CD14-positive monocyte (primary cell): ENCODE measurements around the gene ITPR1. TPM values are rescaled to one million over a fixed set of nuclear protein-coding genes. Genes with fewer than 3 reads are reported as not detected.

ENCODE experiments used
- DNase-seq, 3 donors: peaks; one replicate each; pipeline ENCODE4 v3.0.0-alpha.2; 2011 to 2022
- H2AFZ ChIP-seq: 2 replicates; pipeline ENCODE4 v1.6.0; 2012; ENCODE audit warnings: mild to moderate bottlenecking, low read depth, low read length, inconsistent platforms; ENCODE audit not compliant: insufficient read depth, poor library complexity, severe bottlenecking
- H3K27ac ChIP-seq, 2 donors: 1 replicate in 1 of 2; 2 replicates in 1 of 2; pipeline ENCODE4 v1.5.1; 2012 to 2013; ENCODE audit warnings: low read length in 2 of 2, control low read depth in 1 of 2, inconsistent platforms in 1 of 2, low read depth in 1 of 2, mild to moderate bottlenecking in 1 of 2
- H3K27me3 ChIP-seq, 2 donors: one replicate each; pipeline versions ENCODE4 v1.6.0 to v1.6.1; 2011 to 2013; ENCODE audit warnings: low read length in 2 of 2; ENCODE audit not compliant: control insufficient read depth in 2 of 2, insufficient read depth in 2 of 2
- H3K36me3 ChIP-seq, 2 donors: replicated peaks in 1 of 2; 1 replicate in 1 of 2; 2 replicates in 1 of 2; pipeline versions ENCODE4 v1.5.1 to v1.6.1; 2012 to 2013; ENCODE audit warnings: low read length in 2 of 2, control low read depth in 1 of 2, inconsistent platforms in 1 of 2, mild to moderate bottlenecking in 1 of 2; ENCODE audit not compliant: insufficient read depth in 2 of 2, control insufficient read depth in 1 of 2
- H3K4me1 ChIP-seq, 2 donors: 1 replicate in 1 of 2; 2 replicates in 1 of 2; pipeline versions ENCODE4 v1.5.1 to v1.6.1; 2012 to 2013; ENCODE audit warnings: low read length in 2 of 2, control low read depth in 1 of 2, inconsistent platforms in 1 of 2, mild to moderate bottlenecking in 1 of 2, moderate library complexity in 1 of 2; ENCODE audit not compliant: insufficient read depth in 2 of 2, control insufficient read depth in 1 of 2
- H3K4me2 ChIP-seq: replicated peaks from 2 replicates; pipeline ENCODE3; 2012; ENCODE audit warnings: low read length, moderate library complexity, mild to moderate bottlenecking; ENCODE audit not compliant: poor library complexity, severe bottlenecking; ENCODE audit errors: extremely low read depth
- H3K4me3 ChIP-seq, 3 experiments: fragments of 200-600 bp in 1 of 3; sonication (generic) in 1 of 3; replicated peaks in 1 of 3; 1 replicate in 2 of 3; 2 replicates in 1 of 3; pipeline ENCODE4 v1.5.1; 2011 to 2013; ENCODE audit warnings: low read length in 3 of 3, mild to moderate bottlenecking in 3 of 3, control low read depth in 2 of 3, low read depth in 2 of 3, inconsistent platforms in 1 of 3, moderate library complexity in 1 of 3
- H3K79me2 ChIP-seq: 2 replicates; pipeline ENCODE4 v1.6.0; 2012; ENCODE audit warnings: mild to moderate bottlenecking, control low read depth, inconsistent platforms, low read length, moderate library complexity; ENCODE audit not compliant: insufficient read depth
- H3K9ac ChIP-seq: 2 replicates; pipeline ENCODE4 v1.6.0; 2017; ENCODE audit warnings: low read length, mild to moderate bottlenecking; ENCODE audit not compliant: insufficient read depth, poor library complexity, severe bottlenecking
- H3K9me3 ChIP-seq, 2 donors: replicated peaks in 1 of 2; 1 replicate in 1 of 2; 2 replicates in 1 of 2; pipeline versions ENCODE4 v1.5.1 to v1.6.1; 2012 to 2013; ENCODE audit warnings: low read length in 2 of 2, control low read depth in 1 of 2; ENCODE audit not compliant: control insufficient read depth in 1 of 2, insufficient read depth in 1 of 2
- H4K20me1 ChIP-seq: 2 replicates; pipeline ENCODE4 v1.6.0; 2012; ENCODE audit warnings: mild to moderate bottlenecking, low read length, control low read depth, moderate library complexity; ENCODE audit not compliant: insufficient read depth
- H3K27ac Mint-ChIP-seq, 7 donors: one replicate each; pipeline ENCODE4 v1.8.0; 2020; ENCODE audit warnings: mild to moderate bottlenecking in 7 of 7, mixed read lengths in 7 of 7, moderate library complexity in 6 of 7, inconsistent platforms in 2 of 7
- H3K27me3 Mint-ChIP-seq, 3 donors: one replicate each; pipeline ENCODE4 v1.8.0; 2021 to 2022; ENCODE audit warnings: low read depth in 3 of 3, mild to moderate bottlenecking in 3 of 3, mixed read lengths in 3 of 3, moderate library complexity in 3 of 3, inconsistent platforms in 1 of 3
- H3K36me3 Mint-ChIP-seq, 2 donors: one replicate each; pipeline ENCODE4 v1.8.0; 2020; ENCODE audit warnings: mixed read lengths in 2 of 2, inconsistent platforms in 1 of 2, mild to moderate bottlenecking in 1 of 2
- H3K4me1 Mint-ChIP-seq: one replicate; pipeline ENCODE4 v1.8.0; 2020; ENCODE audit warnings: mild to moderate bottlenecking, mixed read lengths
- H3K4me3 Mint-ChIP-seq, 2 donors: one replicate each; pipeline ENCODE4 v1.8.0; 2020; ENCODE audit warnings: mild to moderate bottlenecking in 2 of 2, mixed read lengths in 2 of 2, moderate library complexity in 1 of 2
- H3K9me3 Mint-ChIP-seq, 7 donors: one replicate each; pipeline ENCODE4 v1.8.0; 2020 to 2022; ENCODE audit warnings: mixed read lengths in 7 of 7, mild to moderate bottlenecking in 6 of 7, moderate library complexity in 6 of 7, inconsistent platforms in 2 of 7
- CTCF ChIP-seq: fragments of 200-600 bp; IDR thresholded peaks from one replicate; pipeline ENCODE4 v1.8.0; 2022; ENCODE audit warnings: antibody characterized with exemption, mild to moderate bottlenecking
- WGBS: methylation state at CpG from one replicate; pipeline ENCODE4 v1.1.5; 2013; ENCODE audit warnings: missing lambda C conversion rate; ENCODE audit not compliant: insufficient coverage; 5-methylcytosine and 5-hydroxymethylcytosine counted together
- intact Hi-C, 2 donors: fragments of 100-400 bp; cut with micrococcal nuclease; formaldehyde crosslinking; loops; one replicate each; pipeline versions ENCODE4 v1.15.0 to v1.15.1; 2023
- polyA plus RNA-seq, 3 donors: library from polyadenylated mRNA; depleted of rRNA in 1 of 3; unstranded in 2 of 3; stranded (reverse) in 1 of 3; fragments of 300-500 nt in 2 of 3; fragments of >200 nt in 1 of 3; fragmentation: Illumina TruSeq in 2 of 3; gene quantifications; 1 replicate in 2 of 3; 2 replicates in 1 of 3; pipeline ENCODE4 v1.2.3, GENCODE V29; 2012 to 2021

ITPR1 gene
- polyA plus RNA-seq, 3 donors: 3.2 to 21.1 (median 7.1) TPM

GRCh38 chr3:4565809-4566501, 72.8 kb downstream of the ITPR1 start:
- H3K4me1 ChIP-seq: no peaks in the 10 kb centered on the region
- H3K4me2 ChIP-seq: no peak overlapping the region
- DNase-seq: no peak
- Mint-ChIP-seq H3K4me3 (no peak overlapping the region), H3K9me3 (no peaks in the 10 kb centered on the region), H3K36me3 (peaks cover 5 to 9% of the 10 kb centered on the region in 2 donors), H3K4me1 (peaks cover 4% of the 10 kb centered on the region), H3K27me3 (no peaks in the 10 kb centered on the region), H3K27ac (no peak overlapping the region)
- H2AFZ ChIP-seq: no peak overlapping the region
- H3K9ac ChIP-seq: no peak overlapping the region
- intact Hi-C loops: no loop called here
- WGBS: 100% methylated on average over 1 of the region's 5 CpGs
- no peak overlapping the region for H3K4me3 ChIP-seq
- H3K9me3 ChIP-seq: no peaks in the 10 kb centered on the region
- TF ChIP-seq CTCF: no peak
- H3K27ac ChIP-seq: no peak overlapping the region
- no peaks in the 10 kb centered on the region for H3K36me3 ChIP-seq
- no peaks in the 10 kb centered on the region for H3K27me3 ChIP-seq
- H4K20me1 ChIP-seq: peaks cover 16% of the 10 kb centered on the region
- peaks cover 7% of the 10 kb centered on the region for H3K79me2 ChIP-seq

DNA sequence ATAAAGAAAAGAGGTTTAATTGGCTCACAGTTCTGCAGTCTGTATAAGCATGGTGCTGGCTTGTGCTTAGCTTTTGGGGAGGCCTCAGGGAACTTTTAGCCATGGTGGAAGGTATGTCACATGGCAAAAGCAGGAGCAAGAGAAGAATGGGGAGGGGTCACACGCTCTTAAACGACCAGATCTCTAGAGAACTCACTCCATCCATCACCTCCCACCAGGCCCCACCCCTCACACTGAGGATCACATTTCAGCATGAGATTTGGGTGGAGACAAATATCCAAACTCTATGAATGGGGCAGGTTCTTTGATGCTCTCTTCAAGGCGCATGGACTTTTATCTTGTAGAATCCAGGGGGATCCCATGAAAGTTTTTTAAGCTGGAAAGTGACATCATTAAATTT, 75.7 kb downstream of the ITPR1 start:
- no peaks in the 10 kb centered on the region for H3K36me3 ChIP-seq
- peaks cover 4% of the 10 kb centered on the region for H3K79me2 ChIP-seq
- peaks cover 12% of the 10 kb centered on the region for H4K20me1 ChIP-seq
- Mint-ChIP-seq H3K4me1 (peaks cover 12% of the 10 kb centered on the region), H3K4me3 (no peak overlapping the region), H3K36me3 (peaks cover 3 to 7% of the 10 kb centered on the region in 2 donors), H3K27me3 (no peaks in the 10 kb centered on the region), H3K9me3 (no peaks in the 10 kb centered on the region), H3K27ac (no peak overlapping the region)
- no peak for DNase-seq
- peaks cover 0 to 6% of the 10 kb centered on the region in 2 donors for H3K4me1 ChIP-seq
- no peak overlapping the region for H3K27ac ChIP-seq
- no peaks in the 10 kb centered on the region for H3K9me3 ChIP-seq
- H3K27me3 ChIP-seq: no peaks in the 10 kb centered on the region
- H3K4me2 ChIP-seq: no peak overlapping the region
- no peak for TF ChIP-seq CTCF
- no peak overlapping the region for H3K4me3 ChIP-seq
- H3K9ac ChIP-seq: no peak overlapping the region
- intact Hi-C loops: no loop called here
- no peak overlapping the region for H2AFZ ChIP-seq
- WGBS: no CpG with 5 or more reads among the region's 3 CpGs
